HG03039 (cell line): Measurements from ENCODE around the gene GYS2.

Experiments used
- ATAC-seq: cut with Tn5 transposase; IDR thresholded peaks from one replicate; pipeline ENCODE4 v1.9.1; 2021; ENCODE audit warnings: mild to moderate bottlenecking, moderate library complexity; ENCODE audit not compliant: unreplicated experiment

Gene GYS2

GRCh38 chr12:21559855-21560569, 44.6 kb downstream of the GYS2 start:
- no peak for ATAC-seq

GRCh38 chr12:21558100-21558679, 46.5 kb downstream of the GYS2 start:
- ATAC-seq: no peak

DNA sequence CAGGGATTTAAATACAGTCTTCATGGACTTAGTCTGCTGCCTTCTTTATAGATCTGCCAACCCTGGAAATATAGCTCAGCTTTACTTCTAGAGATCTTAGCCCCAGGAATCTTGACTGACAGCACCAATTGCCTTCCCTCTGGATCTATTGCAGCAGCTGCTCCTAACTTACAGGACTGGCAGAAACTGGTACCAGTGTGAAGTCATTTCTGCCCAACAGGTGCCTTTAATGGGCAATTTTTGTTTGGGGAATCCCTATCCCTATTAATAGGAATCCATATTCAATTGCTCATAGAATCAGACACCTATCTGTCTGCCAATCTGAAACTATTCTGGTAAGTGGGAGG, 51.3 kb downstream of the GYS2 start:
- no peak for ATAC-seq

DNA sequence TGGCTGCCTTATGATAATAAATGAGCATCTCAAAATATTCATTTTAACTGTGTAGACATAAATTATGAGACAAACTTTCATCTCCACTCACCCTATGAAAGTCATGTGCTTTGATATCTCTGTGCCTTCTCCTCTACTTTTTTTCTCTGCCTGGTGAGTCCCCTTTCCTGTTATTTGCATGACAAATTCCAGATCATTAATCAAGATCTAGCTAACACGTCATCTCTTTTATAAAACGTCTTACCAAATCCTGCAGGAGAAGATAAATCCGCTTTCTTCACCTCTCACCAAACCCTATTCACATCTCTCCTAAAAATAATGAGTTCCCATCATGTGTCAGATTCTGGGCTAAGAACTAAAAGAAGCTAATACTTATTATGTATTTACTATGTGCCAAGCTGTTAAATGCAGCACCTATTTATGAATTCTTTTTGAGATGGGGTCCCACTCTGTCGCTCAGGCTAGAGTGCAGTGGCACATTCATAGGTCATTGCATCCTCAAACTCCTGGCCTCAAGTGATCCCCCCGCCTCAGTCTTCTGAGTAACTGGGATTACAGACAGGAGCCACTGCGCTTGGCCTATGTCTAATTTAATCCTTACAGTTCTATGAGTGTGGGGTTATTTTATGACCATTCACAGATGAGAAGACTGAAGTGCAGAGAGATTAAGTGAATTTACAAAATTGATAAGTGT, 51.9 kb downstream of the GYS2 start:
- ATAC-seq: no peak

DNA sequence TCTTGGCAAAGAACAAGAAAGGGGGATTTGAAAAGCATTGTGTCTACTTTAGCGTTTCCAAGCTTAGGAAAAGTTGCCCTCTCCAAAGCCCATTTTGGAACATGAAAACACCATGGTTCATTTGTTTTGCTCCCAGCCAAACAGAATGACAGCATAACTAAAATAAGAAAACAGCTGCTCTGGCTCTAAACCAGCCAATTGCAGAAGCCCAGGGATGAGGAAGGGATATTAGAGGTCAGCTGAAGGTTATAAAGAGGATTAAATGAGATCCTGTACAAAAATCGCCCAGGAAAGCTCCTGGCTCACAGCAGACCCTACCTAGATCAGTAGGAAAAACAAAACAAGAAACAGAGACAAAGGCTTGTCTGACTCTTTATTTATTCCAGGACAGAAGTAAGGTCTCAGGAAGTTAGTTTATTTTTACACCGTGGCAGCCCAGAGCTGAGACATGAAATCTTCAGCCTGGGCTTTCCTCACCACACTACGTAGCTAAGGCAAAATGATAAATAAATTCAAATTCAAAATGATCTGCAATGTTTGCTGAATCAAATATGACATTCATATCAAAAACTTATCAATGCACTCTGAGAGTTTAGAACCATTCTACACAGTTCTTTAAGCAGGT, 52.7 kb downstream of the GYS2 start:
- no peak for ATAC-seq

DNA sequence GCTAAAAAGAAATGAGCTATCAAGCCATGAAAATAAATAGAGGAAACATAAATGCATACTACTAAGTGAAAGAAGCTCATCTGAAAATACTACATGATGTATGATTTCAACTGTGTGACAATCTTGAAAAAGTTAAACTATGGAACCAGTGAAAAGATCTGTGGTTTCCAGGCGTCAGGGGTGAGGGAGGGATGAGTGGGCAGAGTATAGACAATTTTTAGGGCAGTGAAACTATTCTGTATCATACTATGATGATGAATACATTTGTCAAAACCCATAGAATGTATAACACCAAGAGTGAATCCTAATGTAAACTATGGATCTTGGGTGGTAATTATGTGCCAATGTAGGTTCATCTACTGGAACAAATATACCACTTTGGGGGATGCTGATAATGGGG, 57.2 kb downstream of the GYS2 start:
- no peak for ATAC-seq

DNA sequence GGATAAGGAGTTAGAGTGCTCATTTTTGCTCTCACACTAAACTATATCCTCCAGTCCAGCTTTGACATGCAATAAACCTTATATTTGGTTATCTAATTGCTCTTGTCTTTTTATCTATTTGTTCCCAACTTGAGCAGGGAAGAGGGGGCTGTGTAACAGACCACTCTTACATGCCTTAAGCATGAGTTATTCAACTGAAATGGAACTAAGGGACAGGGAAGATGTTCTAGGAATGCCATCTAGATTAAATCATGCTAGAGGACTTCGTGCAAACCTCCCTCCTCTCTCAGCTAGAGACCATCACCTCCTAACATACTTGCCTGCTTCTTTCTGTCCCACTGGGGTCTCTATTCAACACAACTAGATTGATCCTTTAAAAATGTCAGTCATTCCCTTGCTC, 57.9 kb downstream of the GYS2 start:
- ATAC-seq: no peak

- ATAC-seq: no peak
These were observed 59.1 kb downstream of the GYS2 start for GRCh38 chr12:21545557-21545956.

DNA sequence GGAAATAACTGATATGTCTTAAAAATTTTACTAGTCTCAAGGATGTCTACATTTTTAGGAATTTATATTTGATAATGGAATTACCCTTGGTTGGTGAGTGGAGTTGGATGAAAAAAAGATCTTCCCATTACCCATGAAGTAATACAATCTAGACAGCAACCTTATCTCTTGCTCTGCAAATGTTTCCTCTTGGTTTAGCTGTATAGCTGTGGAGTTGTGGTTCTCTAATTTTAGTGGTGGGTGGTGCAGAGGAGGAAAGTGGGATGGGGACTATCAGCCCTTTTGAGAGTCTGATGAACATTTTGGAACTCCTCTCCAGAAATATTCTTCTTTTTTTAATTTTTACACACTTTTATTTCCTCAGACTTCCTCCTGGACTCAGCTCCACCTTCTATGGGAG, 61.5 kb downstream of the GYS2 start:
- no peak for ATAC-seq

DNA sequence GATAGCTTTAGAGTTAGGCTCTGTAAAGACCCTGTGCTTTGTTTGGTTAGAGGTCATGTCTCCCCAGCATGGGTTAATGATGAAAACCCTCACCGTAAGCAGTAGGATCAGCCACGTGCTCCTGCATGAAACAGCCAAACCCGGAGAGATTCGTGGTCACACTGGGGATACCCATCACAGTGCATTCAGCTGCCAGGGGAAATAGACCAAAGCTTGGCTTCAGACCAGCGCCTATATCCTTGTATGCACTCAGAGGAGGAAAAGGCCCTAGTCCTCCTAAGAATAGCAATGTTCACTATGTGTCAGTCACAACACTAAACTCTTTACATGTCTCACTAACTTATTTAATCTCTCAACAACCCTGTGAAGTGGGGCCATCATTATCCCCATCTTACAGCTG, 62.2 kb downstream of the GYS2 start:
- no peak for ATAC-seq

- ATAC-seq: no peak
These were observed 62.9 kb downstream of the GYS2 start for GRCh38 chr12:21541773-21542172.

- ATAC-seq: no peak
These were observed 64.8 kb downstream of the GYS2 start for GRCh38 chr12:21539797-21540196.

- no peak for ATAC-seq
These were observed 66.5 kb downstream of the GYS2 start for GRCh38 chr12:21538061-21538653.

- no peak for ATAC-seq
These were observed 75.2 kb downstream of the GYS2 start for GRCh38 chr12:21529456-21529855.

GRCh38 chr12:21528953-21529352, 75.7 kb downstream of the GYS2 start:
- ATAC-seq: no peak

DNA sequence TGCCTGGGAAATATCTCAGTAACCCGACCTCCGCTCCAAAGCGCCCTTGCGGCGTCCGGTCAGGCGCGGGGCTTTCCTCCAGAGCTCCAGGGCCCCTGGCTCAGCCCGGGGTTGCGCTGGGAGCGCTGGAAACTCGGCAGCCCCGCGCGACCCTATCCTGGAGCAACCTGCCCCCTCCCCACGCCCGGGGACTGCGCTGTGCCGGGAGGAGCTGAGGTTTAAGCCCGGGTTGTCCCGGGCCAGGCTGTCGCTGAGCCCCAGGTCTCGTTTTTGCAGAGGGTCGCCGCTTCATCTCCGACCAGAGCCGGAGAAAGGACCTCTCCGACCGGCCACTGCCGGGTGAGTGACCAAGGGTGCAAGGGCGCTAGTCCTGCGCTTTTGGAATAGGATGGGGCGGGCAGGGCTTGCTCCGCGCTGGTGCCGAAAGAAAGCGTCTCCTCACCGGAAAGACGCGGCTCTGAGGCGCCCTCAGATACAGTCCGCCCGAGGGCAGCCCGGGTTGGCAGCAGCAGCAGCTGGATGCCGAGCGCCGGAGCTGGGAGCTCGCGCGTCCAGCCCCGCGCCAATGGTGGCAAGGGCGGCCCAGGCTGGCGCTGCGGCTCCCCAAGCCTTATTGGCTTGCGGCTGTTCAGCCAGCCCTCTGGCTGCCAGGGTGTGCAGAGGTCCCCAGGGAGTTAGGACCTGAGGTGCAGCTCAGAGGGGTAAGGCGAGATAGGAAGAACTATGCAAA, 77.0 kb downstream of the GYS2 start:
- peak; percentile 95 for ATAC-seq

DNA sequence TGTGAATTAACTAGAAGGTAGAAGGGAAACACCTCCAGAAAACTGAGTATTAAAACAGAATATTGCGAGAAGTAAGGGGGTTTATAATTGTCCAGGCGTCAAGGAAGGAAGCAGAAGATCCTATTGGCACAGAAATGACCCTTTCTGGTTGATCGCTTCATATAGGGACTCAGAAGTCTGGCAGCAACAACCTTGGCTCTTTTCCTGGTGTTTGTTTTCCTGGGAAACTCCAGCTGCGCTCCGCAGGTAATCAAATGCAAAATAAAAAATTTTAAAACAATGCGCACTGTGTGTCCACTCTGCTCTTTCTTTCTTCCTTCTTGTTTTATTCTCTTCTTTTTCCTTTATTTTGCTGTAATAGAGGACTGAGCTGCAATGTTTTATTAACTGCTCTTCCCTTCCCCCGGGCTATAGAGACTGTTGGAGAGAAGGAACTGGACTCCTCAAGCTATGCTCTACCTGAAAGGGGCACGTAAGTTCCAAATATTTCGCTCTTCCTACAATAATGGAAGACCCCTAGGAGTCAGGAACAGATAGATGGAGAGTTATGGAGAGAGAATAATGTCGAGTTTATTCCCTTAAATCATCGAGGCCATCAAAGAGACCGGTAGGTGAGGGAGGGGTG, 77.8 kb downstream of the GYS2 start:
- ATAC-seq: no peak

DNA sequence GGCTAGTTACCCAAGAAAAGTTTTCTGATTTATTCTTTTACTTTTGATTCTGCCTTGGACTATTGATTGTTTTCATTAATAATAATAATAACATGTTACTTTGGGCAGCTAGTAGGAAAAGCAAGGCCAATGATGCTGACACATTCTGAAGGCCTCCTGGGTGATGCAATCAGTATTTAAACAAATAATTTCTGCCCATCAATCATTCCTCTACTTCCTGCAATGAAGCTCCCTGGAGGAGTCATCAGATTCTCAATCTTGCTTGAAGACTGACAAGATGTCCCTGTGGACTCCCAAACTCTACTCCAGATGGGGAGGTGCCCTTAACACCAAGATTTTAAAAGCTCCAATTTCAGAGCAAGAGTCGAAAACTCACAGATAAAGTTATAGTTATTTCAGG, 78.6 kb downstream of the GYS2 start, which contains the start of gene SPX:
Gene SPX, plus strand, starts transcription at position 244 of the 400 bp plus-strand sequence. CDS start 177 bp downstream, outside the sequence.
- no peak for ATAC-seq

DNA sequence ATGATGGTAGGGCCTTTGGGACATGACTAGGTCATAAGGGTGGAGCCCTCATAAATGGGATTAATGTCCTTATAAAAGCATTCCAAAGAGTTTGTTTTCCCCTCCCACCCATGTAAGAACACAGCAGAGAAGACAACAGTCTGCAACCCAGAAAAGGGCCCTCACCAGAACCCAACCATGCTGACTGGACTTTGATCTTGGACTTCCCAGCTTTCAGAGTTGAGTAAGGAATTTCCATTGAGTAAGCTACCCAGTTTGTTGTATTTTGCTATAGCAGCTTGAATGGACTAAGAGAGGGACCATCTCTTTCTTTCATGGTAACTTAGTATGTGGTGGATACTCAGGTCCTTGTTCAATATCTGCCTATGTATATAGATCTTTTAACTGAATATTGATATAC, 81.5 kb downstream of the GYS2 start:
- ATAC-seq: no peak

DNA sequence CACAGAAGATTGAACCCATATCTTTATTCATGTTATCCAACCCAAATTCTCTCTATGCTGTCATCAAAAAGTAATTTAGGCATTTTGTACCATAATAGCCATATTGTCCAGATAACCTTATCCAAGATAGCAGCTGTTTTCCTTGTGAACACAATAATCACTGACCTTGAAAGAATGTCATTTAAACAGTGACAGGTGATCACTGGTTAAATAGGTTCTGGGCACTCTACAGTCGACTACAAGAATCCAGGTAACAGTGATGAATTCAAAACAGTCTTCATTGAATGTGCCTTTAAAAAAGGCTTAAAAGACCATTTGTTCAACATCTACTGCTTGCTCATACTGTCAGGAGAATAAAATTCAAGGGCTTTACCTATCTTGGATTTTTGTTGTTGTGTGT, 83.1 kb downstream of the GYS2 start:
- no peak for ATAC-seq
